ENCODE measurements around the gene LRIG3.

DNA sequence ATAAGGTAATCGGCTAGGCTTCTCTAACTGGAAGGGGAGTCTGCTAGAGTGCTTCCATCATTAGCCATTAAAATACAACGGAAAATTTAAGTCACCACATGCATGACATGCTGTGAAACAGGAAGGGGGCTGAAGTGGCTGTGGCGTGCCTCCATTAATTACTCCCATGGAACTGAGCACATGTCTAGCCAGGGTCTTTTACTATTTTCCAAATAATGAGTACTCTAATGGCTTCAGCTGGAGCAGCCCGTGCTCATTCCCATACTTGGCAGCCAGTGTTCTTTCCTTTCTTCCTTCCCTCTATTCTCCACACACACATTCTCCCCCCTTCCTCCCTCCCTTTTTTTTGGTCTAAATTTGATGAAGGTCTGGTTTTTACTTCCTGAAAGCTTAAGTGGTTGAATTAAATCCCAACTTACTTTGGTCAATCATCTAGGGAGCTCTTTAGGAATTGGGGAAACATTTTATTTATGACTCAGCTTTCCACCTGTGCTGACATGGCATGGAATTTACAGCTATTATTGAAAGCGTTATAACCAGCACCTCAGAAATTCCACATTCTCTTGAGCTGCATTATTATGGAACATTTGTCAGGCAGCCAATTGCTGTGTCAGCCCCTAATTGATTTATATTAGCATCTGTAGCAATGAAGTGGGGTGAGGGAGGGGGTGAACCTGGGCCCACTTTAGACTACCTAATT, 72.3 kb downstream of the LRIG3 start:
- TF ChIP-seq, protein P1, sequence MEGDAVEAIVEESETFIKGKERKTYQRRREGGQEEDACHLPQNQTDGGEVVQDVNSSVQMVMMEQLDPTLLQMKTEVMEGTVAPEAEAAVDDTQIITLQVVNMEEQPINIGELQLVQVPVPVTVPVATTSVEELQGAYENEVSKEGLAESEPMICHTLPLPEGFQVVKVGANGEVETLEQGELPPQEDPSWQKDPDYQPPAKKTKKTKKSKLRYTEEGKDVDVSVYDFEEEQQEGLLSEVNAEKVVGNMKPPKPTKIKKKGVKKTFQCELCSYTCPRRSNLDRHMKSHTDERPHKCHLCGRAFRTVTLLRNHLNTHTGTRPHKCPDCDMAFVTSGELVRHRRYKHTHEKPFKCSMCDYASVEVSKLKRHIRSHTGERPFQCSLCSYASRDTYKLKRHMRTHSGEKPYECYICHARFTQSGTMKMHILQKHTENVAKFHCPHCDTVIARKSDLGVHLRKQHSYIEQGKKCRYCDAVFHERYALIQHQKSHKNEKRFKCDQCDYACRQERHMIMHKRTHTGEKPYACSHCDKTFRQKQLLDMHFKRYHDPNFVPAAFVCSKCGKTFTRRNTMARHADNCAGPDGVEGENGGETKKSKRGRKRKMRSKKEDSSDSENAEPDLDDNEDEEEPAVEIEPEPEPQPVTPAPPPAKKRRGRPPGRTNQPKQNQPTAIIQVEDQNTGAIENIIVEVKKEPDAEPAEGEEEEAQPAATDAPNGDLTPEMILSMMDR (IDR thresholded peaks at IDR 0.05; ENCODE audit: insufficient read depth, low read length): no peak
- TF ChIP-seq POLR2AphosphoS5 (IDR thresholded peaks at IDR 0.05; ENCODE audit: low read depth): no peak
